Ishikawa (cell line): ENCODE measurements around the gene NDUFB3.

Source experiments
- CEBPB ChIP-seq: IDR thresholded peaks from 2 replicates; pipeline ENCODE4 v1.6.1; 2012
- CREB1 ChIP-seq: IDR thresholded peaks from 2 replicates; pipeline ENCODE4 v1.6.1; 2012; ENCODE audit warnings: low read depth
- EGR1 ChIP-seq: IDR thresholded peaks from 2 replicates; pipeline ENCODE4 v1.6.1; 2012
- EP300 ChIP-seq: IDR thresholded peaks from 2 replicates; pipeline ENCODE4 v1.6.1; 2012; ENCODE audit warnings: borderline replicate concordance
- FOXM1 ChIP-seq: IDR thresholded peaks from 2 replicates; pipeline ENCODE4 v1.6.1; 2012; ENCODE audit warnings: low read depth, borderline replicate concordance
- MAX ChIP-seq: IDR thresholded peaks from 2 replicates; pipeline ENCODE4 v1.6.1; 2012
- NFIC ChIP-seq: IDR thresholded peaks from 2 replicates; pipeline ENCODE4 v1.6.1; 2012
- RAD21 ChIP-seq: IDR thresholded peaks from 2 replicates; pipeline ENCODE4 v1.6.1; 2012; ENCODE audit warnings: low read depth
- REST ChIP-seq: IDR thresholded peaks from 2 replicates; pipeline ENCODE4 v1.6.1; 2012; ENCODE audit warnings: low read depth, mild to moderate bottlenecking
- TAF1 ChIP-seq: IDR thresholded peaks from 2 replicates; pipeline ENCODE4 v1.6.1; 2012; ENCODE audit warnings: low read depth, mild to moderate bottlenecking
- TCF12 ChIP-seq: IDR thresholded peaks from 2 replicates; pipeline ENCODE4 v1.6.1; 2012; ENCODE audit warnings: low read depth
- TEAD4 ChIP-seq: IDR thresholded peaks from 2 replicates; pipeline ENCODE4 v1.6.1; 2012
- USF1 ChIP-seq: IDR thresholded peaks from 2 replicates; pipeline ENCODE4 v1.6.1; 2012
- YY1 ChIP-seq: IDR thresholded peaks from 2 replicates; pipeline ENCODE4 v1.6.1; 2012; ENCODE audit warnings: low read depth
- ZBTB7A ChIP-seq: IDR thresholded peaks from 2 replicates; pipeline ENCODE4 v1.6.1; 2012; ENCODE audit warnings: low read depth

NDUFB3 gene

GRCh38 chr2:201074996-201075395 is 3.2 kb downstream of the NDUFB3 start:
- TF ChIP-seq TCF12 (no peak), USF1 (no peak), TAF1 (no peak), EGR1 (no peak), NFIC (no peak), EP300 (no peak), MAX (no peak), CEBPB (no peak), YY1 (no peak), FOXM1 (no peak), TEAD4 (no peak), REST (no peak), CREB1 (no peak), RAD21 (no peak)

- no peak for TF ChIP-seq ZBTB7A
- no peak for TF ChIP-seq FOXM1
- TF ChIP-seq CEBPB, result no peak
- TF ChIP-seq REST, result no peak
- no peak for TF ChIP-seq MAX
- TF ChIP-seq USF1, result no peak
- TF ChIP-seq EGR1, result no peak
- no peak for TF ChIP-seq YY1
- no peak for TF ChIP-seq TEAD4
- no peak for TF ChIP-seq EP300
These were observed 13.1 kb downstream of the NDUFB3 start for GRCh38 chr2:201084863-201085262.

- TF ChIP-seq USF1 (no peak), CREB1 (no peak), TCF12 (no peak), MAX (no peak), TAF1 (no peak), YY1 (no peak), FOXM1 (no peak), REST (no peak), ZBTB7A (no peak), EGR1 (no peak)
These were observed 18.8 kb downstream of the NDUFB3 start for GRCh38 chr2:201090574-201090973.

GRCh38 chr2:201093573-201093972 is 21.8 kb downstream of the NDUFB3 start:
- TF ChIP-seq CEBPB (no peak), TCF12 (no peak), EP300 (no peak), RAD21 (no peak), TAF1 (no peak), ZBTB7A (no peak), TEAD4 (no peak), REST (no peak), NFIC (no peak), MAX (no peak), CREB1 (no peak), EGR1 (no peak), YY1 (no peak)
